ENCODE measurements around the gene GAST.
"Not testable (repeated sequence)": the region's sequence is repeated elsewhere in the genome, so short reads cannot be mapped to it uniquely, and the experiment has no call there.

GAST gene

DNA sequence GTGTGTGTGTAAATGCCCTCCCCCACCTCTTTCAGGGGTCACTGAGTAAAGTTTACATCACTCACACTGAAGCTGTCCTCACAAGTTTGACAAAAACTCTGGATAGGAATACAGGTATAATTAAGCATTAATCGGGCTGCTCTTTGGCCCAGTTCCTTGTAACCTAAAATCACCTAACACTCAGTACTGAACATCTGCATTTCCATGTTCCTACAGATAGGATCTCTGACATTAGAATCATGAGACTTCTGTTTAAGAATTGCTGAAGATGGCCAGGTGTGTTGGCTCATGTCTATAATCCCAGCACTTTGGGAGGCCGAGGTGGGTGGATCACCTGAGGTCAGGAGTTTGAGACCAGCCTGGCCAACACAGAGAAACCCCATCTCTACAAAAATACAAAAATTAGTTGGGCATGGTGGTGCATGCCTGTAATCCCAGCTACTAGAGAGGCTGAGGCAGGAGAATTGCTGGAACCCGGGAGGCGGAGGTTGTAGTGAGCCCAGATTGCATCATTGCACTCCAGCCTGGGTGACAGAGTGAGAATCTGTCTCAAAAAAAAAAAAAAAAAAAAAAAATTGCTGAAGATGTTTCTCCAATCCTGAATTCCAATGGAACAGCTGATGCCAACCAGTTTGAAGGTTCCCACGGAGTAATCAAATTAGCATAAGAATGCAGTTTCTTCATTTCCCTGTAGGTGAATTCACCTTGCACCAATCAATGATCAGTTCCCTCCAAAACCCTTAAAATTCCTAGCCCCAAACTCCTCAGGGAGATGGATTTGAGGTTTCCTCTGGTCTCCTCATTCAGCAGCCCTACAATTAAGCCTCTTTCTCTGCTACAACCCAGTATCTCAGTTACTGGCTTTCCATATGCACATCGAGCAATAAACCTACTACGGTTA is 36.7 kb upstream of the GAST start:
- H3K27me3 ChIP-seq (ENCODE audit: control insufficient read depth in 1 of 2, insufficient read depth in 2 of 2, low read length in 2 of 2); H3K4me1 ChIP-seq (ENCODE audit: insufficient read depth, low read length); H3K9me3 ChIP-seq (ENCODE audit: low read length); H3K36me3 ChIP-seq (ENCODE audit: insufficient read depth, low read length); H3K9ac ChIP-seq (ENCODE audit: low read length); H3K4me3 ChIP-seq (ENCODE audit: low read depth in 1 of 2, low read length in 2 of 2); H3K27ac ChIP-seq (ENCODE audit: low read depth, low read length): not testable (repeated sequence)

GRCh38 chr17:41676058-41676419 is 36.1 kb upstream of the GAST start:
- no peak overlapping the region for H3K27ac ChIP-seq (ENCODE audit: low read depth, low read length)
- H3K4me1 ChIP-seq (ENCODE audit: insufficient read depth, low read length), result no peaks in the 10 kb centered on the region
- H3K9me3 ChIP-seq (ENCODE audit: low read length), result no peaks in the 10 kb centered on the region

DNA sequence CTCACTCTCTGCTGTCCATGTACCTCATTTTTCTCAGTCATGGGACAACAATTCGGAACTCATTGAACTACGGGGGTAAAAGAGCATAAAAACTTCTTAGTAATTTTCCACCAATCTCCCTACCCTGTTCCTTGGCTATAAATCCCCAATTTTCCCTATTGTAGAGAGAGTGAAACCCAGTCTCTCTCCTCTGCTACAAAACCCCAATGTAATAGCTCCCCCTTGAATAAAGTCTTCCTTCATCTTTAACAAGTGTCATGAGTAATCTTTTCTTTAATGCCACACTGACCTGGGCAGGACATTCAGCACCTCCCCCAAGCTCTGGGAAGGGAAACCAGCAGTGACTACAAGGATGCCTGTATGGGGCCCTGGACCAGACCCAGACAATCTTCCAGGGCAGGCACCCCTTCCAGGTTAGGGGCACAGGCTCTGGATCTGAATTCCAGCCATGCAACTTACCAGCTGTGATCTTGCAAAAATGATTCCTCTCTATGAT is 33.7 kb upstream of the GAST start:
- Histone ChIP-seq H3K9me3 (ENCODE audit: low read length) (no peaks in the 10 kb centered on the region), H3K27ac (ENCODE audit: low read depth, low read length) (no peak overlapping the region), H3K4me3 (ENCODE audit: low read depth in 1 of 2, low read length in 2 of 2) (no peak overlapping the region), H3K4me1 (ENCODE audit: insufficient read depth, low read length) (no peaks in the 10 kb centered on the region), H3K9ac (ENCODE audit: low read length) (no peak overlapping the region), H3K36me3 (ENCODE audit: insufficient read depth, low read length) (no peaks in the 10 kb centered on the region), H3K27me3 (ENCODE audit: control insufficient read depth in 1 of 2, insufficient read depth in 2 of 2, low read length in 2 of 2) (no peaks in the 10 kb centered on the region)

More at GRCh38 chr17:41676058-41676419, 36.1 kb upstream of the GAST start:
- Histone ChIP-seq H3K27me3 (ENCODE audit: control insufficient read depth in 1 of 2, insufficient read depth in 2 of 2, low read length in 2 of 2) (no peaks in the 10 kb centered on the region), H3K9ac (ENCODE audit: low read length) (no peak overlapping the region), H3K36me3 (ENCODE audit: insufficient read depth, low read length) (no peaks in the 10 kb centered on the region), H3K4me3 (ENCODE audit: low read depth in 1 of 2, low read length in 2 of 2) (no peak overlapping the region)

DNA sequence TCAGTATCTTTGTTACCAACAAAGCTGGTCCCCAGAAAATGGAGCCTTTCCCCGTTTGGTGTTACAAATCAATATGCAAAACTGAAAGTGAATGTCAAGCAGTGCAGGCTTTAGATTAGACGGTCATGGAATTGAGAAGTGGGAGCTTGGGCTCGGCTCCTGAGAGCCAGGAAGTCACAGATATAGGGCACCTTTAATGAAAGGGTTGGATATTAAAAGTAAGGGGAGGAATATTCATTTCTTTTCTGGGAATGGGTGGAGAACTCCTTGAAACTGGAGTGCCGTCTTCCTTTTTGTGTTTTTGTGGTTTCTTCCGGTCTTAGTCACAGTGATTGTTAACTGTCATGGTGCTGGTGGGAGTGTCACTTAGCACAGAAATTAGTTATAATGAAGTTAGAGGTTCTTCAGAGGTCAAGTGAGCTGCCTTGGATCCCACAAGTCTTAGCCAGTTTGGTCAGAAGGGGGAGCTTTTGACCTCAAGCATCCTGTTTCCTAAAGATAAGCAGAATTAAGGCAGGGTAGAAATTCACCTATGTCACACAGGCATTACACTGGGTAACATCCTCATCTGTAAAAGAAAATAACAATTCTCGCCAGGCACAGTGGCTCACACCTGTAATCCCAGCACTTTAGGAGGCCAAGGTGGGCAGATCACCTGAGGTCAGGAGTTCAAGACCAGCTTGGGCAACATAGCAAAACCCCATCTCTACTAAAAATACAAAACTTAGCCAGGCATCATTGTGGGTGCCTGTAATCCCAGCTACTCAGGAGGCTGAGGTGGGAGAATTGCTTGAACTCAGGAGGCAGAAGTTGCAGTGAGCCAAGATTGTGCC is 33.0 kb upstream of the GAST start:
- no peaks in the 10 kb centered on the region for H3K36me3 ChIP-seq (ENCODE audit: insufficient read depth, low read length)
- no peaks in the 10 kb centered on the region for H3K27me3 ChIP-seq (ENCODE audit: control insufficient read depth in 1 of 2, insufficient read depth in 2 of 2, low read length in 2 of 2)
- H3K4me3 ChIP-seq (ENCODE audit: low read depth in 1 of 2, low read length in 2 of 2), result no peak overlapping the region
- H3K9ac ChIP-seq (ENCODE audit: low read length), result no peak overlapping the region
- H3K4me1 ChIP-seq (ENCODE audit: insufficient read depth, low read length), result no peaks in the 10 kb centered on the region
- no peak overlapping the region for H3K27ac ChIP-seq (ENCODE audit: low read depth, low read length)
- no peaks in the 10 kb centered on the region for H3K9me3 ChIP-seq (ENCODE audit: low read length)

DNA sequence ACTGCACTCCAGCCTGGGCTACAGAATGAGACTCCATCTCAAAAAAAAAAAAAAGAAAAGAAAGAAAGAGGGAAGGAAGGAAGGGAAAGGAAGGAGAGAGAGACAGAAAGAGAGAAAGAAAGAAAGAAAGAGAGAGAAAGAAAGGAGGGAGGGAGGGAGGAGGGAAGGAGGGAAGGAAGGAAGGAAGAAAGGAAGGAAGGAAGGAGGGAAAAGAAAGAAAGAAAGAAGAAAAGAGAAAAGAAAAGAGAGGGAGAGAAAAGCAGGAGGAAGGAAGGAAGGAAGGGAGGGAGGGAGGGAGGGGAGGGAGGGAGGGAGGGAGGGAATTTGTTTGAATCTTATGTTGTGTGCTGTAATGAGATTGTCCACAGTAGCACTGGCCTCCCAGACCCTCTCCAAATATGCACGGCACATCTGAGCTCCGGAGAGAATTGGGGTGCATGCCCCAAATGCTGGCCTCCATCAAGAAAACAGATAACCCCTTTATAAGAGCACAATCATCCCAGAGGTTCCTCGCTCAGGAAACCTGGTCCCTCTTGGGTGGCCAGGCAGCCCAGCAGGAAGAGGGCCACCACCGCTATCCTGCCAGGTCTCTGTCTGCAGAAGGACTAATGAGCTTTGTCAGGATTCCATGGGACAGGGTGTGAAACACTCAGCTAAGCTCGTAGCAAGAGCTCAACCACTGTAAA is 32.2 kb upstream of the GAST start:
- Histone ChIP-seq H3K9ac (ENCODE audit: low read length) (no peak overlapping the region), H3K27ac (ENCODE audit: low read depth, low read length) (no peak overlapping the region), H3K4me3 (ENCODE audit: low read depth in 1 of 2, low read length in 2 of 2) (no peak overlapping the region), H3K27me3 (ENCODE audit: control insufficient read depth in 1 of 2, insufficient read depth in 2 of 2, low read length in 2 of 2) (no peaks in the 10 kb centered on the region), H3K36me3 (ENCODE audit: insufficient read depth, low read length) (no peaks in the 10 kb centered on the region), H3K9me3 (ENCODE audit: low read length) (no peaks in the 10 kb centered on the region), H3K4me1 (ENCODE audit: insufficient read depth, low read length) (no peaks in the 10 kb centered on the region)

DNA sequence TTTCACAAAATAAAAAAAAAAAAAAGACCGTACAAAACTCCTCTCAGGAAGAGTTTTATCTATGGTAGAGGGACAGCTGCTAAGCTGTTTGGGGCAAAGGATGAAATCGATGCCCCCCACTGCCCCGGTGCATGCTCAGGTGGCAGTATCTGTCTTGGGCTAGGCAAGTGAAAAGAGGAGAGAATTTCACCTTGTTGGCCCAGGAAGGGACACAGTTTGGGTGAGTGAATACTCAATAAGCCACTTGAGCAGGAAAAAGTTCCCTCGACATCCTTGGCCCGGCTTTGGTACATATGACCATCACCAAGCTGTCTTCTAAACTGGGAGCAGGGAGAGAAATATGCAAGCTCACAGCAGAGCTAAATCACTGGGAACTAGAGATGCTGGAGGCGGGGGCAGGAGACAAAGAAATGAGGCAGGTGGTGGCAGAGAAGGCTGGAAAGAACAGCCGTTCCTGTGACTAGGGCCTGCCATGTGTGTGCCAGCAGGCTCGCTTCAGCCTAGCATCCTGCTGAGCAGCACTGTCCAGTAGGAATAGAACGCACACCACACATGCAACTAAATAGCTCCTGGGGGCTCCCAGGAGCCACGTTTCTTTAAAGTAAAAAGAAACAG is 31.6 kb upstream of the GAST start:
- Histone ChIP-seq H3K4me1 (ENCODE audit: insufficient read depth, low read length) (no peaks in the 10 kb centered on the region), H3K27ac (ENCODE audit: low read depth, low read length) (no peak overlapping the region)

DNA sequence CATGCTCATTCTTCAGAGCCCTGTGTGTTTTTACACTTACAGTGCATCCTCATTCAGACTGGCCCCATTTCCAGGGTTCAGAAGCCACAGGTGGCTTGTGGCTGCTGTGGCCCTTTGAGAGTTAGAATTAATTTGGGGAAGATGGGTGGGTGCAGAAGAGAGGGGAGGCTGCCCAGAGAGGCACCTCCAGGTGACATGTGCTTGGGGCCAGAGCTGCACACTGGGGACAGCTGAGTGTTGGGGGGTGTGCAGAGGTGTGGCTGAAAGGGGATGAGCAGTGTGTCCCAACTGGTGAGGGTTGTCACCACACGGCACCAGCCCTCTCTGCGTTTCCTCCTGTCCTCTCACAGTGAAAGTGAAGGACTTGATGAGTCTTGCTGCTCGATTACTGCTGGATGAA is 30.4 kb upstream of the GAST start:
- Histone ChIP-seq H3K27ac (ENCODE audit: low read depth, low read length) (no peak overlapping the region), H3K4me3 (ENCODE audit: low read depth in 1 of 2, low read length in 2 of 2) (no peak overlapping the region), H3K9me3 (ENCODE audit: low read length) (no peaks in the 10 kb centered on the region), H3K4me1 (ENCODE audit: insufficient read depth, low read length) (no peaks in the 10 kb centered on the region), H3K27me3 (ENCODE audit: control insufficient read depth in 1 of 2, insufficient read depth in 2 of 2, low read length in 2 of 2) (no peaks in the 10 kb centered on the region), H3K9ac (ENCODE audit: low read length) (no peak overlapping the region), H3K36me3 (ENCODE audit: insufficient read depth, low read length) (no peaks in the 10 kb centered on the region)

More for the DNA sequence above, 31.6 kb upstream of the GAST start:
- no peaks in the 10 kb centered on the region for H3K9me3 ChIP-seq (ENCODE audit: low read length)
- no peak overlapping the region for H3K4me3 ChIP-seq (ENCODE audit: low read depth in 1 of 2, low read length in 2 of 2)
- no peaks in the 10 kb centered on the region for H3K36me3 ChIP-seq (ENCODE audit: insufficient read depth, low read length)
- no peak overlapping the region for H3K9ac ChIP-seq (ENCODE audit: low read length)
- no peaks in the 10 kb centered on the region for H3K27me3 ChIP-seq (ENCODE audit: control insufficient read depth in 1 of 2, insufficient read depth in 2 of 2, low read length in 2 of 2)

DNA sequence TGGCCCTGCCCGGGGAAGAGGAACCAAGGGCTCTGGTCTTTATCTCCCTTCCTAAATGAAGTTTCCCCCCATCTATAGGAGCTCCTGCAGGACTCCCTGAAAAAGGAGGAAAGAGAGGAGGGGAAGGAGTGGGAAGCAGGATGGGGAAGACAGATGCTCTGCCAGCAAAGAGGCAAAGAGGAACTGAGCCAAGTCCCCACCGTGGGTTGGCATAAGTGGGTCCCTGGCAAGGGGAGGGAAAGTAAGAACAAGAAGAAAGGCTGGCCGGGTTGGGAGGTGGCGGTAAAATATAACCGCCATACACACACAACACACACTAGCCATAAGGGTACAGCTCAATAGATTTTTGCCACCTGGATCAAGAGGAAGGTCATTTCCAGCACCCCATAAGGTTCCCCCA is 29.5 kb upstream of the GAST start:
- H3K27ac ChIP-seq (ENCODE audit: low read depth, low read length), result no peak overlapping the region

GRCh38 chr17:41683441-41684007 is 28.6 kb upstream of the GAST start:
- Histone ChIP-seq H3K4me1 (ENCODE audit: insufficient read depth, low read length) (peaks cover 4% of the 10 kb centered on the region), H3K27me3 (ENCODE audit: control insufficient read depth in 1 of 2, insufficient read depth in 2 of 2, low read length in 2 of 2) (no peaks in the 10 kb centered on the region), H3K36me3 (ENCODE audit: insufficient read depth, low read length) (no peaks in the 10 kb centered on the region), H3K9me3 (ENCODE audit: low read length) (no peaks in the 10 kb centered on the region), H3K9ac (ENCODE audit: low read length) (no peak overlapping the region), H3K4me3 (ENCODE audit: low read depth in 1 of 2, low read length in 2 of 2) (no peak overlapping the region), H3K27ac (ENCODE audit: low read depth, low read length) (no peak overlapping the region)

More for the DNA sequence above, 29.5 kb upstream of the GAST start:
- H3K9ac ChIP-seq (ENCODE audit: low read length), result no peak overlapping the region
- no peak overlapping the region for H3K4me3 ChIP-seq (ENCODE audit: low read depth in 1 of 2, low read length in 2 of 2)
- peaks cover under 1% of the 10 kb centered on the region for H3K4me1 ChIP-seq (ENCODE audit: insufficient read depth, low read length)
- no peaks in the 10 kb centered on the region for H3K9me3 ChIP-seq (ENCODE audit: low read length)
- H3K36me3 ChIP-seq (ENCODE audit: insufficient read depth, low read length), result no peaks in the 10 kb centered on the region
- H3K27me3 ChIP-seq (ENCODE audit: control insufficient read depth in 1 of 2, insufficient read depth in 2 of 2, low read length in 2 of 2), result no peaks in the 10 kb centered on the region

DNA sequence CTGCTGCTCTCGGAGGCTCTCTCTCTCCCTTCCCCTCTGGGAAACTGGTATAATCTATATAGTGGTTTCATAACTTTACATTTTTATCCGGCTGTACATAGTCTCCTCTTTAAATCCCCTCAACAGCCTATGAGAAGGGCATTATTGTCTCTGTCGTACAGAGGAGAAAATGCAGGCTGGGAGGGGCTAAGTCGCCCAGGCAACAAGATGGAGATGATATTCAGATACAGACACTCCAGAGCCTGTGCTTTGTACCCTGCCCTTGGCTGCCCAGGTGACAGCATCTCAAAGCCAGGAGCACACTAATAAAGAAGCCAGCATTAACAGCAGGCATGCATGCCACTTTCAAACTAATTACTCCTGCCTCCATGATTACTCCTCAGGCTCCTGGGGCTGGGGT is 28.1 kb upstream of the GAST start:
- H3K27ac ChIP-seq (ENCODE audit: low read depth, low read length), result no peak overlapping the region

More for the DNA sequence above, 28.1 kb upstream of the GAST start:
- H3K36me3 ChIP-seq (ENCODE audit: insufficient read depth, low read length), result no peaks in the 10 kb centered on the region
- H3K9me3 ChIP-seq (ENCODE audit: low read length), result no peaks in the 10 kb centered on the region
- no peaks in the 10 kb centered on the region for H3K27me3 ChIP-seq (ENCODE audit: control insufficient read depth in 1 of 2, insufficient read depth in 2 of 2, low read length in 2 of 2)
- peaks cover 4% of the 10 kb centered on the region for H3K4me1 ChIP-seq (ENCODE audit: insufficient read depth, low read length)
- H3K4me3 ChIP-seq (ENCODE audit: low read depth in 1 of 2, low read length in 2 of 2), result no peak overlapping the region
- no peak overlapping the region for H3K9ac ChIP-seq (ENCODE audit: low read length)
